GM12878 (cell line): ENCODE results near the gene WDR26. TPM values are rescaled to one million over a fixed set of nuclear protein-coding genes. Genes with fewer than 3 reads are reported as not detected.

ENCODE experiments used
- ATF7 ChIP-seq: fragments of 450-650 bp; IDR thresholded peaks from 2 replicates; pipeline ENCODE4 v1.6.1; 2016; ENCODE audit warnings: low read depth, mild to moderate bottlenecking
- BACH1 ChIP-seq: fragments of 450-650 bp; IDR thresholded peaks from 2 replicates; pipeline ENCODE4 v1.6.1; 2017; ENCODE audit warnings: mild to moderate bottlenecking, borderline replicate concordance
- BCL3 ChIP-seq: IDR thresholded peaks from 2 replicates; pipeline ENCODE4 v1.6.1; 2011; ENCODE audit warnings: borderline replicate concordance, low read depth, mild to moderate bottlenecking, moderate library complexity, low read length; ENCODE audit not compliant: insufficient read depth, poor library complexity, severe bottlenecking
- BMI1 ChIP-seq: fragments of 450-650 bp; IDR thresholded peaks from 2 replicates; pipeline ENCODE4 v1.6.1; 2016; ENCODE audit warnings: mild to moderate bottlenecking, moderate library complexity, borderline replicate concordance
- CREB1 ChIP-seq: IDR thresholded peaks from 2 replicates; pipeline ENCODE4 v1.6.1; 2012; ENCODE audit warnings: low read depth, mild to moderate bottlenecking, inconsistent platforms
- CREM ChIP-seq: IDR thresholded peaks from 2 replicates; pipeline ENCODE4 v1.6.1; 2014; ENCODE audit warnings: antibody characterized with exemption, low read depth
- EGR1 ChIP-seq, 2 experiments: IDR thresholded peaks; 1 replicate in 1 of 2; 2 replicates in 1 of 2; pipeline ENCODE4 v1.6.1; 2011 to 2012; ENCODE audit warnings: low read depth in 2 of 2, low read length in 2 of 2, borderline replicate concordance in 1 of 2, mild to moderate bottlenecking in 1 of 2, moderate library complexity in 1 of 2
- FOS ChIP-seq: IDR thresholded peaks from 3 replicates; pipeline ENCODE4 v1.6.1; 2011; ENCODE audit warnings: borderline replicate concordance; ENCODE audit not compliant: insufficient read length; ENCODE audit errors: extremely low read depth
- GATAD2B ChIP-seq: fragments of 450-650 bp; conservative IDR thresholded peaks from 2 replicates; pipeline ENCODE4 v1.6.1; 2017; ENCODE audit warnings: low read depth, mild to moderate bottlenecking, moderate library complexity
- HDGF ChIP-seq: fragments of 450-650 bp; IDR thresholded peaks from 2 replicates; pipeline ENCODE4 v1.6.1; 2016; ENCODE audit warnings: antibody characterized with exemption
- IKZF1 ChIP-seq: fragments of 450-650 bp; conservative IDR thresholded peaks from 2 replicates; pipeline ENCODE4 v1.6.1; 2017; ENCODE audit warnings: antibody characterized with exemption, mild to moderate bottlenecking
- IRF4 ChIP-seq: IDR thresholded peaks from 2 replicates; pipeline ENCODE4 v1.6.1; 2011; ENCODE audit warnings: low read depth, low read length
- LARP7 ChIP-seq: fragments of 450-650 bp; IDR thresholded peaks from 2 replicates; pipeline ENCODE4 v1.6.1; 2017; ENCODE audit warnings: mild to moderate bottlenecking
- MAX ChIP-seq: IDR thresholded peaks from 2 replicates; pipeline ENCODE4 v1.6.1; 2012; ENCODE audit warnings: low read depth, low read length, improper control_type of control experiment
- MYB ChIP-seq: fragments of 150-350 bp; IDR thresholded peaks from 2 replicates; pipeline ENCODE4 v1.6.1; 2014; ENCODE audit warnings: mild to moderate bottlenecking, low read depth, low read length, borderline replicate concordance
- NFYB ChIP-seq: IDR thresholded peaks from 2 replicates; pipeline ENCODE4 v1.6.1; 2011; ENCODE audit warnings: low read depth, mild to moderate bottlenecking, low read length, improper control_type of control experiment, moderate library complexity; ENCODE audit not compliant: insufficient read depth
- NR2C1 ChIP-seq: fragments of 450-650 bp; IDR thresholded peaks from 2 replicates; pipeline ENCODE4 v1.6.1; 2017; ENCODE audit warnings: antibody characterized with exemption, mild to moderate bottlenecking, moderate library complexity
- NR2F1 ChIP-seq: fragments of 450-650 bp; conservative IDR thresholded peaks from 2 replicates; pipeline ENCODE4 v1.6.1; 2017; ENCODE audit warnings: mild to moderate bottlenecking
- PAX5 ChIP-seq: IDR thresholded peaks from 2 replicates; pipeline ENCODE4 v1.6.1; 2011; ENCODE audit warnings: low read depth, low read length, borderline replicate concordance
- PML ChIP-seq: IDR thresholded peaks from 2 replicates; pipeline ENCODE4 v1.6.1; 2012; ENCODE audit warnings: low read length, inconsistent platforms
- POLR2A ChIP-seq: IDR thresholded peaks from 2 replicates; pipeline ENCODE4 v1.6.1; 2011; ENCODE audit warnings: low read depth, mild to moderate bottlenecking, low read length
- POLR2AphosphoS5 ChIP-seq: IDR thresholded peaks from 2 replicates; pipeline ENCODE4 v1.6.1; 2011; ENCODE audit warnings: mild to moderate bottlenecking, low read length, inconsistent platforms
- RBBP5 ChIP-seq: fragments of 200-600 bp; sonication (generic); conservative IDR thresholded peaks from 2 replicates; pipeline ENCODE4 v1.6.1; 2016
- RELA ChIP-seq: fragments of 450-650 bp; IDR thresholded peaks from 2 replicates; pipeline ENCODE4 v1.8.0; 2014; ENCODE audit warnings: borderline replicate concordance; ENCODE audit not compliant: partially characterized antibody
- RUNX3 ChIP-seq: IDR thresholded peaks from 2 replicates; pipeline ENCODE4 v1.6.1; 2012; ENCODE audit warnings: low read length, inconsistent platforms
- SIX5 ChIP-seq: IDR thresholded peaks from 2 replicates; pipeline ENCODE4 v1.6.1; 2011; ENCODE audit warnings: mild to moderate bottlenecking, low read depth, low read length, moderate library complexity; ENCODE audit not compliant: severe bottlenecking
- SMARCA5 ChIP-seq: fragments of 450-650 bp; IDR thresholded peaks from 2 replicates; pipeline ENCODE4 v1.6.1; 2017; ENCODE audit warnings: mild to moderate bottlenecking
- YY1 ChIP-seq: IDR thresholded peaks from 2 replicates; pipeline ENCODE4 v1.6.1; 2011; ENCODE audit warnings: low read depth, mild to moderate bottlenecking, low read length
- ZNF384 ChIP-seq: IDR thresholded peaks from 2 replicates; pipeline ENCODE4 v1.6.1; 2012; ENCODE audit warnings: low read depth, mild to moderate bottlenecking, low read length, improper control_type of control experiment, borderline replicate concordance
- polyA plus RNA-seq, 11 experiments: library from polyadenylated mRNA; depleted of rRNA in 4 of 11; unstranded in 6 of 11; stranded (reverse) in 5 of 11; fragments of >200 nt; fragmentation: Nextera tagmentation in 4 of 11; fragmentation: Illumina TruSeq in 1 of 11; extraction: Ambion mirVana in 4 of 11; extraction: Trizol in 1 of 11; gene quantifications; 1 replicate in 1 of 11; 2 replicates in 10 of 11; pipeline versions ENCODE4 v1.2.1 to v1.2.3, GENCODE V29; 2011 to 2016; ENCODE audit warnings: inconsistent platforms in 2 of 11, missing spikeins in 2 of 11, low read depth in 1 of 11
- total RNA-seq, 4 experiments: library from RNA; depleted of rRNA in 3 of 4; stranded (reverse); fragments of >200 nt in 3 of 4; fragmentation: Illumina TruSeq in 1 of 4; extraction: Trizol in 1 of 4; gene quantifications; 2 replicates each; pipeline versions ENCODE4 v1.2.1 to v1.2.3, GENCODE V29; 2013 to 2021

Gene WDR26
- total and polyA plus RNA-seq, 10 of the 15 experiments (the other 5 are each of a cell fraction or from before 2014, with no cell fraction given), result 6.6 to 47.0 (median 24.4) TPM

GRCh38 chr1:224356685-224357625 lies 77.6 kb downstream of the WDR26 start, which contains the start of gene CNIH4 (continued):
- TF ChIP-seq CREM (peak; percentile 93), MAX (peak; percentile 44; the same call in 1 of the 2 replicates), BACH1 (0 out of 2 replicates have a peak, but pooled peaks have one; percentile 51), PAX5 (no peak), IKZF1 (peak; percentile 90), CREB1 (peak; percentile 89), ATF7 (peak; percentile 35; the same call in 1 of the 2 replicates), IRF4 (0 out of 2 replicates have a peak, but pooled peaks have one; percentile 5), NFYB (peak; percentile 50; the same call in 1 of the 2 replicates), LARP7 (peak; percentile 91), ZNF384 (peak; percentile 69; the same call in 1 of the 2 replicates), NR2F1 (peak; percentile 59; the same call in 1 of the 2 replicates), SIX5 (peak; percentile 98), NR2C1 (peak; percentile 71), EGR1 (IDR thresholded peaks at IDR 0.05; ENCODE audit: borderline replicate concordance in 1 of 2, low read depth in 2 of 2, low read length in 2 of 2) (0 out of 3 replicates have a peak, but pooled peaks of 1 of the 2 experiments have one; percentile 25), RBBP5 (no peak), FOS (no peak), BMI1 (no peak), RUNX3 (peak; percentile 26; the same call in 1 of the 2 replicates), BCL3 (no peak), MYB (no peak), RELA (peak; percentile 16), POLR2AphosphoS5 (peak; percentile 76; the same call in 1 of the 2 replicates), SMARCA5 (0 out of 2 replicates have a peak, but pooled peaks have one; percentile 44), POLR2A (peak; percentile 95), YY1 (peak; percentile 74; the same call in 1 of the 2 replicates), PML (peak; percentile 78), GATAD2B (peak; percentile 77), HDGF (no peak)
